Fibroblast of lung (primary cell): ENCODE measurements around the gene ADCY5.

Source experiments
- EZH2 ChIP-seq: IDR thresholded peaks from 2 replicates; pipeline ENCODE4 v1.5.1; 2012; ENCODE audit warnings: low read length, control low read depth, mild to moderate bottlenecking; ENCODE audit errors: missing control alignments
- TF ChIP-seq, protein P1 (sequence below), 2 donors: IDR thresholded peaks in 1 of 2; conservative IDR thresholded peaks in 1 of 2; 1 replicate in 1 of 2; 2 replicates in 1 of 2; pipeline ENCODE4 v1.5.1; 2011 to 2012; ENCODE audit warnings: low read length in 2 of 2, control low read depth in 1 of 2, inconsistent platforms in 1 of 2, low read depth in 1 of 2, mild to moderate bottlenecking in 1 of 2

DNA sequence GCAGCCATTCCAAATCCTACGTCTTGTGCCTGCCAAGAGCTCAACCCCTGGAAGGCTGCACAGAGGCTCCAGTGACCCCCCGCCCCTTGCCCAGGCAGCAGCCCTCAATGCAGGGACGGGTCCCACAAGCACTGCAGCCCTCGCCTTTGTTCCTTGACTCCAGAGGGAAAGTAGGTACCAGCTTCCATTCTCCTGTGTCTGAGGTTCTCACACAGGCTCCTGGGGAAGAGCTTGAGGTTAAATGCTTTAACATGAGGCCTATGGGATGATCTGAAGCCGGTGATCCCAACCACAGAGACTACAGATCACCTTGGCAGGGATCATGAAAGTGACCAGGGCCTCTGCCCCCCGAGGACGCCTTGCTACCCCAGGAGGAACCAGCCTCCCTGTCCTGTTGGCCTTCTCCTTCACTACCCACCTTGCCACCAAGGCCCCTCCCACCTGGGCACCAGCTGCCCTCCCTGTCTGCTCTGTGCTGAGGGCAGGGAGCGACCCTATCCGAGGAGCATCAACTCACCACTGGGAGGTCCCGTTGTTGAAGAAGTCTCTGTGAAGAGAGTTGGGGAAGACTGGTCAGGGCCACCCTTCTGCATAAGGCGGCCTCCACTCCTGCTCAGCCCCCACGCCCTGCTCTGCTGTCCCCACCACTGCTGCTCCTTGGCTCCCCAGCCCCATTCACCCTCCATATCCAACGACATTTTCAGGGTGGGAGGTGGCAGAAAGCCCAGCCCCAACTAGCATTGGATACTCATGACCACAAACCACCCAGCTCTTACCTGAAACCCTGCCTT is 151.9 kb downstream of the ADCY5 start:
- TF ChIP-seq, protein P1, sequence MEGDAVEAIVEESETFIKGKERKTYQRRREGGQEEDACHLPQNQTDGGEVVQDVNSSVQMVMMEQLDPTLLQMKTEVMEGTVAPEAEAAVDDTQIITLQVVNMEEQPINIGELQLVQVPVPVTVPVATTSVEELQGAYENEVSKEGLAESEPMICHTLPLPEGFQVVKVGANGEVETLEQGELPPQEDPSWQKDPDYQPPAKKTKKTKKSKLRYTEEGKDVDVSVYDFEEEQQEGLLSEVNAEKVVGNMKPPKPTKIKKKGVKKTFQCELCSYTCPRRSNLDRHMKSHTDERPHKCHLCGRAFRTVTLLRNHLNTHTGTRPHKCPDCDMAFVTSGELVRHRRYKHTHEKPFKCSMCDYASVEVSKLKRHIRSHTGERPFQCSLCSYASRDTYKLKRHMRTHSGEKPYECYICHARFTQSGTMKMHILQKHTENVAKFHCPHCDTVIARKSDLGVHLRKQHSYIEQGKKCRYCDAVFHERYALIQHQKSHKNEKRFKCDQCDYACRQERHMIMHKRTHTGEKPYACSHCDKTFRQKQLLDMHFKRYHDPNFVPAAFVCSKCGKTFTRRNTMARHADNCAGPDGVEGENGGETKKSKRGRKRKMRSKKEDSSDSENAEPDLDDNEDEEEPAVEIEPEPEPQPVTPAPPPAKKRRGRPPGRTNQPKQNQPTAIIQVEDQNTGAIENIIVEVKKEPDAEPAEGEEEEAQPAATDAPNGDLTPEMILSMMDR (conservative IDR thresholded peaks at IDR 0.05 in 1 of 2, IDR thresholded peaks at IDR 0.05 in 1 of 2; ENCODE audit: low read depth in 1 of 2, low read length in 2 of 2), result no peak
- TF ChIP-seq EZH2, result no peak
